Esophagus muscularis mucosa (tissue), 4 donors: ENCODE data around the gene HOXD9.

Experiments
- CTCF ChIP-seq, 3 experiments: fragments of 200-600 bp in 2 of 3; fragments of 450-650 bp in 1 of 3; sonication (generic) in 2 of 3; IDR thresholded peaks; one replicate each; pipeline ENCODE4 v1.5.1; 2017 to 2019; ENCODE audit warnings: antibody characterized with exemption in 3 of 3, mild to moderate bottlenecking in 2 of 3, moderate library complexity in 1 of 3
- EP300 ChIP-seq: sonication (generic); formaldehyde crosslinking; IDR thresholded peaks from one replicate; pipeline ENCODE4 v1.6.1; 2017; ENCODE audit warnings: antibody characterized with exemption
- POLR2A ChIP-seq: fragments of 450-650 bp; IDR thresholded peaks from one replicate; pipeline ENCODE4 v1.6.1; 2017; ENCODE audit warnings: antibody characterized with exemption, moderate library complexity, mild to moderate bottlenecking, low read depth
- POLR2AphosphoS5 ChIP-seq, 2 donors: sonication (generic); formaldehyde crosslinking; IDR thresholded peaks; one replicate each; pipeline ENCODE4 v1.6.1; 2017; ENCODE audit warnings: antibody characterized with exemption in 2 of 2

GRCh38 chr2:176163672-176164056 is 41.1 kb downstream of the HOXD9 start:
- no peak for TF ChIP-seq CTCF (IDR thresholded peaks at IDR 0.05)
- TF ChIP-seq POLR2AphosphoS5 (IDR thresholded peaks at IDR 0.05), result no peak
- no peak for TF ChIP-seq POLR2A
- TF ChIP-seq EP300, result no peak
